Transverse colon (tissue), 3 donors: ENCODE measurements around the gene ABHD16B.

ENCODE experiments used
- POLR2A ChIP-seq: fragments of 450-650 bp; IDR thresholded peaks from one replicate; pipeline ENCODE4 v1.6.1; 2016; ENCODE audit warnings: antibody characterized with exemption, mild to moderate bottlenecking, moderate library complexity
- TF ChIP-seq, protein P1 (sequence below), 5 experiments: fragments of 200-600 bp in 3 of 5; fragments of 450-650 bp in 2 of 5; sonication (generic) in 3 of 5; IDR thresholded peaks; 1 replicate in 2 of 5; 2 replicates in 3 of 5; pipeline ENCODE4 v1.5.1; 2016 to 2017; ENCODE audit warnings: antibody characterized with exemption in 5 of 5, inconsistent platforms in 3 of 5, mild to moderate bottlenecking in 2 of 5, moderate library complexity in 1 of 5

DNA sequence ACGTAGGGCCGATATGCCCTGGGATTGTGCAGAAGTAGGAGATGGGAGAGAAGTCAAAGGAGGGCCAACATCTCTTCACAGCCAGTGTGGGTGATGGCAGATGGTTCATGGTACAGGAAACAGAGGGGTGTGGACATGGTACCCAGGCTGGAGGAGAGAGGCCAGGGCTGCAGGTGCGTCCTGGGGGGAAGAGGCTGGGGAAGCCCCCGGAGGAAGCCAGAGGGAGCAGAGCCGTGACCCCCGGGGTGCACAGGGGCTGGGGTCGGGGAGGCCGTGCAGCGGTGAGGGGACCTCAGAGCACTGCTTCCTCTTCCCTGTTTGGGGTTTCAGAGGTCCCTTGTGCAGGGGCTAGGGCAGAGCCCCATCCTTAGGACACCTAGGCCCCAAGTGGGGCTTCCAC lies 19.0 kb upstream of the ABHD16B start:
- TF ChIP-seq POLR2A: no peak
- TF ChIP-seq, protein P1, sequence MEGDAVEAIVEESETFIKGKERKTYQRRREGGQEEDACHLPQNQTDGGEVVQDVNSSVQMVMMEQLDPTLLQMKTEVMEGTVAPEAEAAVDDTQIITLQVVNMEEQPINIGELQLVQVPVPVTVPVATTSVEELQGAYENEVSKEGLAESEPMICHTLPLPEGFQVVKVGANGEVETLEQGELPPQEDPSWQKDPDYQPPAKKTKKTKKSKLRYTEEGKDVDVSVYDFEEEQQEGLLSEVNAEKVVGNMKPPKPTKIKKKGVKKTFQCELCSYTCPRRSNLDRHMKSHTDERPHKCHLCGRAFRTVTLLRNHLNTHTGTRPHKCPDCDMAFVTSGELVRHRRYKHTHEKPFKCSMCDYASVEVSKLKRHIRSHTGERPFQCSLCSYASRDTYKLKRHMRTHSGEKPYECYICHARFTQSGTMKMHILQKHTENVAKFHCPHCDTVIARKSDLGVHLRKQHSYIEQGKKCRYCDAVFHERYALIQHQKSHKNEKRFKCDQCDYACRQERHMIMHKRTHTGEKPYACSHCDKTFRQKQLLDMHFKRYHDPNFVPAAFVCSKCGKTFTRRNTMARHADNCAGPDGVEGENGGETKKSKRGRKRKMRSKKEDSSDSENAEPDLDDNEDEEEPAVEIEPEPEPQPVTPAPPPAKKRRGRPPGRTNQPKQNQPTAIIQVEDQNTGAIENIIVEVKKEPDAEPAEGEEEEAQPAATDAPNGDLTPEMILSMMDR (IDR thresholded peaks at IDR 0.05): no peak
